Activated T-cell treated with anti-CD3 and anti-CD28 coated beads, Interleukin-2, amount 50 U/mL, for 4 hours (primary cell): Measurements from ENCODE around the gene EFNA1. TPM values are rescaled to one million over a fixed set of nuclear protein-coding genes. Genes with fewer than 3 reads are reported as not detected.
A peak's percentile ranks its signal among the peaks of the same experiment; 100 is the strongest.

Experiments used
- ATAC-seq, 2 donors: fragments of 200-7000 bp; cut with Tn5 transposase; one replicate each; pipeline ENCODE4 v1.10.0; 2021
- DNase-seq: peaks from one replicate; pipeline ENCODE4 v3.0.0-alpha.2; 2020
- H3K27me3 Mint-ChIP-seq: one replicate; pipeline ENCODE4 v1.8.0; 2021; ENCODE audit warnings: low read depth, mixed read lengths
- H3K36me3 Mint-ChIP-seq: one replicate; pipeline ENCODE4 v1.8.0; 2022; ENCODE audit warnings: mixed read lengths; ENCODE audit not compliant: insufficient read depth
- H3K4me1 Mint-ChIP-seq: one replicate; pipeline ENCODE4 v1.8.0; 2021; ENCODE audit warnings: low read depth, mixed read lengths
- H3K4me3 Mint-ChIP-seq: one replicate; pipeline ENCODE4 v1.8.0; 2021; ENCODE audit warnings: mild to moderate bottlenecking, moderate library complexity, mixed read lengths
- H3K9me3 Mint-ChIP-seq: one replicate; pipeline ENCODE4 v1.8.0; 2021; ENCODE audit warnings: mixed read lengths
- total RNA-seq, 3 donors: library from RNA; stranded (reverse); gene quantifications; one replicate each; pipeline ENCODE4 v1.2.1, GENCODE V29; 2021

Gene EFNA1
- total RNA-seq, 3 donors from 2014 or later: 0.30 to 0.61 (median 0.32) TPM

- DNase-seq (peak; percentile 81), ATAC-seq (peak; percentile 52 to 55)
- Mint-ChIP-seq H3K27me3 (peaks cover 32% of the 10 kb centered on the region), H3K36me3 (no peaks in the 10 kb centered on the region), H3K9me3 (no peaks in the 10 kb centered on the region), H3K4me1 (peaks cover 36% of the 10 kb centered on the region), H3K4me3 (peak overlapping the region; percentile 92)
Measured at GRCh38 chr1:155085504-155086127, 42.1 kb upstream of the EFNA1 start.

DNA sequence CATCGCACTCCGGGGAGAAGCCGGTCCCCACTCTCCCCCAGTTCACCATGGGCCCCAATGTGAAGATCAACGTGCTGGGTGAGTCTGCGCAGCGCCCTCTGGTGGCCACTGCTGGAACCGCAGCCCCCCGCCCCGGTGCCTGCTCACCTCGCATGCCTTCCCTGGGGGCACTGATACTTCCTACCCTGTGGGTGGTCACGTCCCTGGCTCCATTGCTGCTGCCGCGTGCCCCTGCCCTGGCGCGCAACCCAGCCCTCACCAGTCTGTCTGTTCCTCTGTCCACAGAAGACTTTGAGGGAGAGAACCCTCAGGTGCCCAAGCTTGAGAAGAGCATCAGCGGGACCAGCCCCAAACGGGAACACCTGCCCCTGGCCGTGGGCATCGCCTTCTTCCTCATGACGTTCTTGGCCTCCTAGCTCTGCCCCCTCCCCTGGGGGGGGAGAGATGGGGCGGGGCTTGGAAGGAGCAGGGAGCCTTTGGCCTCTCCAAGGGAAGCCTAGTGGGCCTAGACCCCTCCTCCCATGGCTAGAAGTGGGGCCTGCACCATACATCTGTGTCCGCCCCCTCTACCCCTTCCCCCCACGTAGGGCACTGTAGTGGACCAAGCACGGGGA lies 41.4 kb upstream of the EFNA1 start:
- Mint-ChIP-seq H3K27me3 (peaks cover 29% of the 10 kb centered on the region), H3K4me1 (peaks cover 34% of the 10 kb centered on the region), H3K36me3 (no peaks in the 10 kb centered on the region), H3K4me3 (peak overlapping the region; percentile 46), H3K9me3 (no peaks in the 10 kb centered on the region)
- DNase-seq: peak; percentile 77
- peak; percentile 9 to 20 for ATAC-seq

DNA sequence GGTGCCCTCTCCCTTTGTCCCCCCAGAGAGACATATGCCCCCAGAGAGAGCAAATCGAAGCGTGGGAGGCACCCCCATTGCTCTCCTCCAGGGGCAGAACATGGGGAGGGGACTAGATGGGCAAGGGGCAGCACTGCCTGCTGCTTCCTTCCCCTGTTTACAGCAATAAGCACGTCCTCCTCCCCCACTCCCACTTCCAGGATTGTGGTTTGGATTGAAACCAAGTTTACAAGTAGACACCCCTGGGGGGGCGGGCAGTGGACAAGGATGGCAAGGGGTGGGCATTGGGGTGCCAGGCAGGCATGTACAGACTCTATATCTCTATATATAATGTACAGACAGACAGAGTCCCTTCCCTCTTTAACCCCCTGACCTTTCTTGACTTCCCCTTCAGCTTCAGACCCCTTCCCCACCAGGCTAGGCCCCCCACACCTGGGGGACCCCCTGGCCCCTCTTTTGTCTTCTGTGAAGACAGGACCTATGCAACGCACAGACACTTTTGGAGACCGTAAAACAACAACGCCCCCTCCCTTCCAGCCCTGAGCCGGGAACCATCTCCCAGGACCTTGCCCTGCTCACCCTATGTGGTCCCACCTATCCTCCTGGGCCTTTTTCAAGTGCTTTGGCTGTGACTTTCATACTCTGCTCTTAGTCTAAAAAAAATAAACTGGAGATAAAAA lies 40.7 kb upstream of the EFNA1 start:
- Mint-ChIP-seq H3K4me3 (no peak overlapping the region), H3K27me3 (peaks cover 24% of the 10 kb centered on the region), H3K9me3 (no peaks in the 10 kb centered on the region), H3K36me3 (no peaks in the 10 kb centered on the region), H3K4me1 (peaks cover 32% of the 10 kb centered on the region)
- no peak for DNase-seq
- no peak for ATAC-seq

GRCh38 chr1:155091071-155092051 lies 36.3 kb upstream of the EFNA1 start:
- Mint-ChIP-seq H3K27me3 (peaks cover under 1% of the 10 kb centered on the region), H3K4me3 (no peak overlapping the region), H3K4me1 (peaks cover 5% of the 10 kb centered on the region), H3K36me3 (no peaks in the 10 kb centered on the region), H3K9me3 (no peaks in the 10 kb centered on the region)
- ATAC-seq: peak; percentile 85 to 86
- peak; percentile 82 for DNase-seq

DNA sequence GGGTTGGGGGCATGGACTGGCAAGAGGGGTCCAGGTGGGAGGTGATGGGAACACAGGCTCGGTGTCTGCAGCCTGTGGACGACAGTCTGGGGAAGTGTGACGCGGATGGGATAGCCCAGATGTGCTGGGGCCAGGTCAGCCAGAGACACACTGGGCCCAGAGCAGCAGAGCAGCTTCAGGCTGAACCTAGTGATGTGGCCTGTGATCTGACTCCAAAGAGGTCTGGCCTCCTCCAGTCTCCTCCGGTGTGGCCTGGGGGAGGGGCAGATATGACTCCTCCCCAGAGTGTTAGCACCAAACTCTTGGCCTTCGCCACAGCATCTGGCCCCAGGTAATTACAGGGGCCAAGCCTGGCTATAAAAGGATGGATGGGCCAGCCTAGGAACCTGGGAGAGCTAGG lies 35.5 kb upstream of the EFNA1 start:
- no peaks in the 10 kb centered on the region for H3K36me3 Mint-ChIP-seq
- H3K9me3 Mint-ChIP-seq: no peaks in the 10 kb centered on the region
- H3K4me3 Mint-ChIP-seq: no peak overlapping the region
- H3K27me3 Mint-ChIP-seq: peaks cover 4% of the 10 kb centered on the region
- no peak for ATAC-seq
- DNase-seq: no peak
- peaks cover 5% of the 10 kb centered on the region for H3K4me1 Mint-ChIP-seq

- Mint-ChIP-seq H3K36me3 (no peaks in the 10 kb centered on the region), H3K4me1 (peaks cover 5% of the 10 kb centered on the region), H3K27me3 (peaks cover 4% of the 10 kb centered on the region), H3K4me3 (no peak overlapping the region), H3K9me3 (no peaks in the 10 kb centered on the region)
- no peak for DNase-seq
- ATAC-seq: no peak
Measured at GRCh38 chr1:155092641-155093040, 35.0 kb upstream of the EFNA1 start.

DNA sequence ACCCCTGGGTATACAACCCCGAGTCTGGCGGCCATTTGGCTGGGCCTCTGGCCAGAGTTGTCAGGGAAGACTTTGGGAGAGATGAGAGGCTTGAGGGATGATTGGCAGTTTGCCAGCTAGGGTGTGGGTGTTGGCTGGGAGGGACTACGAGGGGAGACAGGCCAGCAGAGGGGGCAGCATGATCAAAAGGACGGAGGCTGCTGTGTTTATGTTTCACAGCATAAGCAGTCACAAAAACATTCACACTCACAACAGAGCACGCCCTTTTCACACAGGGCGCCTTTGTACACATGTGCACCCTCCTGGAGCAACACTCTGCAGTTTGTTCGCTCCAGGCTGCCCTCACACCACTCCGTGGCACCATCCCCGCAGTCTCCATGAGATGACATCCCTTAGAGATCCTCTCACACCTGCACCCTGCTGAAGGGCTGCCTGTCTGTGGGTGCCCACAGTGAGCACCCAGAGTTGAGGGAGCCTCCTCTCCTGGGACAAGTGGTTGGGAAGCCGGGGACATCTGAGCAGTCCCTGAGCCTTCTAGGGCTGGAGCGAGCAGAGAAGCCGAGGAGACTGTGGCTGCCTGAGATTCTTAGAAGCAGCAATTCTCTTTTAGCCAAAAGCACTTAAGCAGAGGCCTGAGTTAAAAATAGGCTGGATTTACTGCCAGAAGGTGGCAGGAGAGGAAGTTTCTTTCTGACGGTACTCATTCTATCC lies 33.6 kb upstream of the EFNA1 start:
- Mint-ChIP-seq H3K4me3 (no peak overlapping the region), H3K9me3 (no peaks in the 10 kb centered on the region), H3K4me1 (peaks cover 5% of the 10 kb centered on the region), H3K27me3 (peaks cover 4% of the 10 kb centered on the region), H3K36me3 (no peaks in the 10 kb centered on the region)
- ATAC-seq: no peak
- DNase-seq: no peak

DNA sequence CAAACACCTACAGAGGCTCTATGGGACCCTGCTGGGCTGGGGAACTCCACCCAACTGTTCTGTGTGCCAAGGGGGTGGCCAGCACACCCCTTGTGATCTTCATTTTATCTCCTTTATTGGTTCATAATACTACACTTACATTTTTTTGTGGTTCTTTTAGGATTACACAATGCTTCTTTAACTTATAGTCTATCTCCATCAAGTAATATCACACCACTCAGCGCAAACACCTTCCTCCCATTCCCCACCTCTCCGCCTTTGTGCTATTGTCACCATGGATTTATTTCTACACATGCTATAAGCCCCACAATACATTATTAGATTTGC lies 33.1 kb upstream of the EFNA1 start:
- Mint-ChIP-seq H3K9me3 (no peaks in the 10 kb centered on the region), H3K27me3 (peaks cover 4% of the 10 kb centered on the region), H3K36me3 (no peaks in the 10 kb centered on the region), H3K4me3 (no peak overlapping the region), H3K4me1 (peaks cover 5% of the 10 kb centered on the region)
- ATAC-seq: no peak
- DNase-seq: no peak

GRCh38 chr1:155099331-155099730 lies 28.3 kb upstream of the EFNA1 start:
- Mint-ChIP-seq H3K9me3 (no peaks in the 10 kb centered on the region), H3K4me1 (no peaks in the 10 kb centered on the region), H3K36me3 (no peaks in the 10 kb centered on the region), H3K4me3 (no peak overlapping the region), H3K27me3 (peaks cover 4% of the 10 kb centered on the region)
- no peak for DNase-seq
- no peak for ATAC-seq

DNA sequence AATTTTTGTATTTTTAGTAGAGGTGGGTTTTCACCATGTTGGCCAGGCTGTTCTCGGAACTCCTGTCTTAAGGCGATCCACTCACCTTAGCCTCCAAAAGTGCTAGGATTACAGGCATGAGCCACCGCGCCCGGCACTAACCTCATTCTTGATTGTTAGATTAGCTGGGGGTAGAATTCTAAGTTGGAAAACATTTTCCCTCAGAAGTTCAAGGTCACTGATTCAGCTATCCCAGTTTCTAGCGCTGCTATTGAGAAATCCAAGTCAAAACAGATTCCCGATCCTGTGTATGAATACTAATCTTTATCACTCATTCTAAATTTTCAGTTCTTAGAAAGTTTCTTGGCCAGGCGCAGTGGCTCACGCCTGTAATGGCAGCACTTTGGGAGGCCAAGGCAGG lies 24.4 kb upstream of the EFNA1 start:
- H3K9me3 Mint-ChIP-seq: no peaks in the 10 kb centered on the region
- H3K4me1 Mint-ChIP-seq: no peaks in the 10 kb centered on the region
- no peaks in the 10 kb centered on the region for H3K36me3 Mint-ChIP-seq
- H3K4me3 Mint-ChIP-seq: no peak overlapping the region
- no peaks in the 10 kb centered on the region for H3K27me3 Mint-ChIP-seq
- DNase-seq (no peak), ATAC-seq (no peak)

- H3K27me3 Mint-ChIP-seq: no peaks in the 10 kb centered on the region
- DNase-seq (no peak), ATAC-seq (no peak)
- no peaks in the 10 kb centered on the region for H3K36me3 Mint-ChIP-seq
- H3K4me1 Mint-ChIP-seq: no peaks in the 10 kb centered on the region
- H3K4me3 Mint-ChIP-seq: no peak overlapping the region
- H3K9me3 Mint-ChIP-seq: no peaks in the 10 kb centered on the region
Measured at GRCh38 chr1:155104605-155105534, 22.8 kb upstream of the EFNA1 start.

DNA sequence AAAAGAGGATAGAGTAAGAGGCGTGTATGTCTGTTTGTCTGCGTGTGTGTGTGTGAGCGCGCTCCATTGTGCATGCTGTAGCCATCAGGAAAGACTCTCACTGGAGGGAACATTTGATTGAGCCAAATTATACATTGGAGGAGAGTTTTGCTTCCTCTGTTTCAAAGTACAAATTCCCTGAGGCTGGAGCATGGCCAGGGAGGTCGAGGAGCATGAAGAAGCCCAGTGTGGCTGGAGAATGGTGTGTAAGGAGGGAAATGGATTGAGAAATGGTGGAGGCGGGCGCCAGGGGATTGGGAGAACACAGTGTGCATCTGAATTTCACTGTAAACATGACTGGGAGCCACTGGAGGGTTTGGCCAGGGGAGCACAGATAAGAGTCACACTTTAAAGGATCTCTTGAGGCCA lies 22.1 kb upstream of the EFNA1 start:
- Mint-ChIP-seq H3K4me1 (no peaks in the 10 kb centered on the region), H3K4me3 (no peak overlapping the region), H3K27me3 (no peaks in the 10 kb centered on the region), H3K9me3 (no peaks in the 10 kb centered on the region), H3K36me3 (no peaks in the 10 kb centered on the region)
- ATAC-seq (no peak), DNase-seq (no peak)

GRCh38 chr1:155106862-155107261 lies 20.8 kb upstream of the EFNA1 start:
- Mint-ChIP-seq H3K27me3 (no peaks in the 10 kb centered on the region), H3K36me3 (no peaks in the 10 kb centered on the region), H3K9me3 (no peaks in the 10 kb centered on the region), H3K4me3 (no peak overlapping the region), H3K4me1 (no peaks in the 10 kb centered on the region)
- no peak for ATAC-seq
- DNase-seq: no peak
